Activated naive CD4-positive, alpha-beta T cell treated with anti-CD3 and anti-CD28 coated beads for 36 hours (primary cell): Measurements from ENCODE around the gene FMN2. TPM values are rescaled to one million over a fixed set of nuclear protein-coding genes. Genes with fewer than 3 reads are reported as not detected.
"Not testable (repeated sequence)": the region's sequence is repeated elsewhere in the genome, so short reads cannot be mapped to it uniquely, and the experiment has no call there.

Experiments
- CTCF ChIA-PET: fragments of 350-600 bp; sonication (Branson Sonifier 250); formaldehyde crosslinking; loops from one replicate; lab custom pipeline; 2021; ENCODE audit warnings: antibody characterized with exemption; lab: Charles Lee
- DNase-seq: peaks from one replicate; pipeline ENCODE4 v3.0.0-alpha.2; 2020
- H3K27ac Mint-ChIP-seq: one replicate; pipeline ENCODE4 v1.8.0; 2021; ENCODE audit warnings: mild to moderate bottlenecking, mixed read lengths
- H3K27me3 Mint-ChIP-seq: one replicate; pipeline ENCODE4 v1.8.0; 2021; ENCODE audit warnings: low read depth, mixed read lengths
- H3K36me3 Mint-ChIP-seq: one replicate; pipeline ENCODE4 v1.8.0; 2021; ENCODE audit warnings: low read depth, mixed read lengths
- H3K4me1 Mint-ChIP-seq: one replicate; pipeline ENCODE4 v1.8.0; 2021; ENCODE audit warnings: low read depth, mixed read lengths
- H3K4me3 Mint-ChIP-seq: one replicate; pipeline ENCODE4 v1.8.0; 2021; ENCODE audit warnings: mild to moderate bottlenecking, moderate library complexity, mixed read lengths
- H3K9me3 Mint-ChIP-seq: one replicate; pipeline ENCODE4 v1.8.0; 2021; ENCODE audit warnings: mixed read lengths
- intact Hi-C: fragments of 100-400 bp; cut with micrococcal nuclease; formaldehyde crosslinking; loops from one replicate; pipeline ENCODE4 v1.15.1; 2023
- total RNA-seq, 2 experiments: library from RNA; stranded (reverse); gene quantifications; one replicate each; pipeline ENCODE4 v1.2.3, GENCODE V29; 2021

Gene FMN2
- total RNA-seq, 2 experiments from 2014 or later = not detected

DNA sequence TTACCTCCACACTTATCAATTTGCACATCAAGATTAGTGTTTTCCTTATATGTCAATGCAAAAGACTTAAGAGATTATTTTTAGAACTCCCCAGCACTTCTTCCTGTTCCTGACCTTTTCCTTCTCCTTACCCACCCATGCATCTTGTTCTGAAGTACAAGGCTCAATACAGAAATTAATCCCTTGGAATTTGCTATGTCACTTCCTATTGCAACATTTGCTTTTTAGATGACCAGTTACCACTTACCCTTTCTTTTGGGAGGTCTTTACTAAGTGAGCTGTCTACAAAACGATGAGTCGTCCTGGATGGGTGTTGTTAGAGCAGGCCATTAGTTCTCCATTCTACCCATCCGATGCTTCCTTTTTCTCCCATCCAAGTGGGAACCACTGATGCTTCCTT is 221.2 kb downstream of the FMN2 start:
- H3K4me1 Mint-ChIP-seq = no peaks in the 10 kb centered on the region
- no peak for DNase-seq
- CTCF ChIA-PET = no interaction called here
- intact Hi-C loops = no loop called here
- H3K9me3 Mint-ChIP-seq = no peaks in the 10 kb centered on the region
- no peak overlapping the region for H3K27ac Mint-ChIP-seq
- H3K36me3 Mint-ChIP-seq = no peaks in the 10 kb centered on the region
- peaks cover 2% of the 10 kb centered on the region for H3K27me3 Mint-ChIP-seq
- no peak overlapping the region for H3K4me3 Mint-ChIP-seq

DNA sequence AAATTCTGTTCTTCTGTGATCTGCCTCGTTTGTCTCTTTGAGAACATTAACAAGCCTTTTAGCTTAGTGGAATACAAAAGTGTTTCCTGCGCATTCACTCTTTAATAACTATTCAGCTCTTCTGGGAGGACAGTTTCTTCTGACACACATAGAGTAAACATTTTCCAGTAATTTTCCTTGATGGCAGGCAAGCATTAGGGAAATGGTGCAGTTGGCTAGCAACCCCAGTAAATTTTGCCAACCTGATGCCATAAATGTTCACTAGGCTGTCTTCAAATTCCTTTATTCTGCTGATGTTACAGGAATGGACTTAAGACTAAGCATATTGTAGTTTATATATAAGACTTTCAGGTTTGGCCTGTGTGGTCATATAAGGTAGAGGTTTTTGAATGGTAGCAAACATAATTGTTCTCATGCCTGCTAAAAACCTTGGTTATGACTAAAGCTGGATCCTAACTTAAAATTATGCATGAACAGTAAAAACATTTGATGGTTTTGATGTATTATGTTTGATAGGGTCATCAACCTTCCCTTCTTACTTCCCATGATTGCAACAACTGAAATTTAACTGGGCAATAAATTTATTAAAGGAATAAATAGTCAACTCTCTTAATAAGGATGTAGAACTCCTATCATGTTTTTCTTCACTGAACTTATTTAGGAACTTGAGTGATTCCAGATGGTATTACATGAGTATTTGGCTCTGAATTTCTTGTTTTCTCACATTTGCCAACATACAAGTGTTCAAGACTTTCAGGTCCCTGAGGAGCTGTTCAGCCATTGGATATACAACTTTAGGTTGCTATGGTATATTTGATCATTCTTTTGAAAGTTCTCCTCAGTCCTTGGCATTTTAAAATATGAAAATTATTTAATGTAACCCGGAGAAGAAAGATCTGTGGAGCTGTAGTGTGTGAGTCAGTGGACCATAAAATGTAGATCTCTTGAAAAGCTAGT is 223.4 kb downstream of the FMN2 start:
- H3K27ac Mint-ChIP-seq = no peak overlapping the region
- no peaks in the 10 kb centered on the region for H3K27me3 Mint-ChIP-seq
- H3K36me3 Mint-ChIP-seq = no peaks in the 10 kb centered on the region
- intact Hi-C loops = no loop called here
- H3K4me3 Mint-ChIP-seq = no peak overlapping the region
- H3K4me1 Mint-ChIP-seq = no peaks in the 10 kb centered on the region
- no peak for DNase-seq
- CTCF ChIA-PET = interaction anchor here (0.6 kb wide), 1 partner anchor 47 kb away, joined by 3 read pairs; no protein-coding TSS in a partner anchor
- H3K9me3 Mint-ChIP-seq = peaks cover 4% of the 10 kb centered on the region

DNA sequence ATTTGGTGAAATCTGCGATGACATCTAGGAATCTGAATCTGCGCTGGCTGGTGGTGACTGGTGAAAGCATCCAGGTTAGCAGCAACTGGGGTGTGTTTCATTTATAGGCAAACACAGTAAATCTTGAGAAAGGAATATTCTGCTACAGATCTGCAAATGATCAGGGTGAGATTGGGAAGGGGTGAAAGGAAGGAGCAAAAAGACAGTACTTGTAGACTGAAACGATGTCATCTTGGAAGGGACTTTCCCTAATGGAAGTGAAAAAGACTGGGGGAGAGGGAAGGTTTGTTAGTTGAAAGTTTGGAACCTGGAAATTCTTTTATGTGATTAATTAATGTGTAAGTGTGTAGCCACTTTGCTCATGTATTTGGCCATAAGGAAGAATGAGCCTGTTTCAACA is 228.3 kb downstream of the FMN2 start:
- CTCF ChIA-PET = no interaction called here
- Mint-ChIP-seq H3K27ac (no peak overlapping the region), H3K27me3 (no peaks in the 10 kb centered on the region), H3K4me3 (no peak overlapping the region), H3K36me3 (no peaks in the 10 kb centered on the region), H3K4me1 (no peaks in the 10 kb centered on the region), H3K9me3 (peaks cover 4% of the 10 kb centered on the region)
- no peak for DNase-seq
- intact Hi-C loops = no loop called here

DNA sequence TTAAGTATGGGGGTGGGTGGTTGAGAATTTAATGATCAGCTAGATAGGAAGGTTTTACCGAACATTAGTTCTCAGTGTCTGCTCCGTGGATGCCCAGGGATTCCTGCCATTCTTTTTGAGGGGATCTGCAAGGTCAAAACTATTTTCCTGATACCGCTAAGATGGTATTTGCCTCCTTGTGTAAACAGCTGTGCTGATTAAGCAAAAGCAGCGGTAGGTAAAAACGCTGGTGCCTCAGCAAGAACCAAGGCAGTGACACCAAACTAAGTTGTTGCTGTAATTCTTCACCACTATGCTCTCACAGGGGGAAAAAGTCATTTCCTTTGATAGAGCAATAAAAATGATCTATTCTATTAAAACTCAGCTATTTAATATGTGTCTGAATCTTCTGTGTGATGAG is 229.0 kb downstream of the FMN2 start:
- intact Hi-C loops = no loop called here
- Mint-ChIP-seq H3K9me3 (peaks cover 4% of the 10 kb centered on the region), H3K4me3 (no peak overlapping the region), H3K27me3 (no peaks in the 10 kb centered on the region), H3K27ac (no peak overlapping the region), H3K4me1 (no peaks in the 10 kb centered on the region), H3K36me3 (no peaks in the 10 kb centered on the region)
- DNase-seq = no peak
- CTCF ChIA-PET = no interaction called here

DNA sequence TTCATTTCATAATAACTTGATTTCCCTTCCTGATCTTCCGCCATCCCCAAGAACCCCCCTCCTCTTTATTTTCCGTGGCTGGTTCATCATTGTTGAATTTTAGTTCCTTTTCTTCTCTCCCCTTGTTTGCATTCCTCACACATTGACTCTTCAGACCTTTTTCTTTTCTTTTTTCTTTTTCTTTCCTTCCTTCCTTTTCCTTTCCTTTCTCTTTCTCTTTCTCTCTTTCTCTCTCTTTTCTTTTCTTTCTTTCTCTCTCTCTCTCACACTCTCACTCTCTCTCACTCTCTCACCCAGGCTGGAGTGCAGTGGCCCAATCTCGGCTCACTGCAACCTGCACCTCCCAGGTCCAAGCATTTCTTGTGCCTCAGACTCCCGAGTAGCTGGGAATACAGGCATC is 231.3 kb downstream of the FMN2 start:
- no peaks in the 10 kb centered on the region for H3K36me3 Mint-ChIP-seq

DNA sequence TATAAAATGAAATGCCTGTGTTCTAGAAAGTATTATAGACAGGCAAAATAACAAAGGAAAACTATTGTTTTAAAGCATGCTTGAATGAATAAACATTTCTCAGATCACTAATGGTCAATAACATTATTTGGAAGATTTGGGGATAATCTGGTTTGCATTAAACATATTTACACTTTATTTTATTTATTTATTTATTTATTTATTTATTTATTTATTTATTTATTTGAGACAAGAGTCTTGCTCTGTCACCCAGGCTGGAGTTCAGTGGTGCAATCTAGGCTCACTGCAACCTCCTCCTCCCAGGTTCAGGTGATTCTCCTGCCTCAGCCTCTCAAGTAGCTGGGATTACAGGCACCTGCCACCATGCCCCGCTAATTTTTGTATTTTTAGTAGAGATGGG is 236.7 kb downstream of the FMN2 start:
- intact Hi-C loops, H3K4me1 Mint-ChIP-seq, H3K27ac Mint-ChIP-seq, H3K4me3 Mint-ChIP-seq, H3K9me3 Mint-ChIP-seq, CTCF ChIA-PET, DNase-seq, H3K36me3 Mint-ChIP-seq, H3K27me3 Mint-ChIP-seq: not testable (repeated sequence)

More for the DNA sequence above, 231.3 kb downstream of the FMN2 start:
- intact Hi-C loops = no loop called here
- CTCF ChIA-PET = no interaction called here
- no peaks in the 10 kb centered on the region for H3K27me3 Mint-ChIP-seq
- H3K9me3 Mint-ChIP-seq = peaks cover 4% of the 10 kb centered on the region
- no peaks in the 10 kb centered on the region for H3K4me1 Mint-ChIP-seq
- no peak overlapping the region for H3K27ac Mint-ChIP-seq
- no peak overlapping the region for H3K4me3 Mint-ChIP-seq
- no peak for DNase-seq

DNA sequence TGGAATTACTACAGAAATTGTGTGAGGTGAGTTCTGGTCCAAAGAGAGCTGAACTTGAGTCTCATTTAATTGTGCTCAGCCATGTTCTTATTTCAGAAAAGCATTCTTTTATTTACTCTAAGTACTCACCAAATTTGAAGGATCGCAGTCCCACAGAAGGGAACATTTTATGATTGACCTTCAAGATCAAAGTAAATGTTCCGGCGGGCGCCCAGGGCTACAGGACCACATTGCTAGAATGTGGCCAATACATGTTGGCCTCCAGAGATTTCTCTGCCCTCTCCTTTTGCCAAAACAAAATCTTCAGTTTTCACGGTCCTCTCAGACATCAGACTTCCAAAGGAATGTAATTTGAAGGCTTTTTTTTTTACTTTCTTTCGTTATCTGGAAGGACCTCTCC is 237.8 kb downstream of the FMN2 start:
- Mint-ChIP-seq H3K4me1 (no peaks in the 10 kb centered on the region), H3K27me3 (no peaks in the 10 kb centered on the region), H3K27ac (no peak overlapping the region), H3K4me3 (no peak overlapping the region), H3K36me3 (no peaks in the 10 kb centered on the region), H3K9me3 (no peaks in the 10 kb centered on the region)
- no peak for DNase-seq
- intact Hi-C loops = no loop called here
- CTCF ChIA-PET = no interaction called here

DNA sequence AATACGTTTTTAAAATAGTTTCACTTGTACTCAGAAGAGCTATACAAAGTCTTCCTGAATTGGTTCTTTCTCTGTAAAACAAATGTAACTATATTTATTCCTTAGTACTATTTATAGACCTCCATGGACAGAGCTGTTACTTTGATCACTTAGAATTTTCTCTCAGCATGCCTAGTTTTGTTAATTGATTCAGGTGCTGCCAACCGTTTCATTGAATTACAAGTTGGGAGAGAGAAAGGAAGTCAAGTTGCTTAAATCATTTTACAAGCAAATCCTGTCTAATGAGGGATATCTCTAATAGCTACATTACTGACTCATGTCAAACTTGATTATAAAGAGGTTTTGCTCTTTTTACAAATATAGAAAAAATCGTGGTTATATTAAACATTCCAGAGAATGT is 241.0 kb downstream of the FMN2 start:
- Mint-ChIP-seq H3K27ac (no peak overlapping the region), H3K4me1 (no peaks in the 10 kb centered on the region), H3K36me3 (no peaks in the 10 kb centered on the region)

DNA sequence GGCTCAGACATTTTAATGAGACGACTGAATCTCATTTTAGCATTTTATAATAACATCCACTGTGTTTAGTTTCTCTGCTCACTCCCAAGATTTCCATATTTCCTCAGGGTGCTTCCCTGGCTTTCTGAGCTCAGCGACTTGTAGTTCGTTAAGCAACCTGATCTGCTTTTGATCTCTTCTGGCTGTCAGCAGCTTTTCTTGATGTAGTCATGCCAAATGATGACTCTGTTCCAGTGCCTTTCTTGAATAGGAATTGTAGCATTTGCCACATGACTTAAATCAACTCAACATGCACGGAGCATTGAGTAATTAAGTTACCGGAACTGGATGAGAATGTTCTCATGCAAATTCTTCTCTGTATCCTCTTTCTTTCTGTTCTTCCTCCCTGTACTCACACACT is 246.1 kb downstream of the FMN2 start:
- Mint-ChIP-seq H3K36me3 (no peaks in the 10 kb centered on the region), H3K4me1 (no peaks in the 10 kb centered on the region), H3K9me3 (no peaks in the 10 kb centered on the region), H3K27me3 (no peaks in the 10 kb centered on the region), H3K4me3 (no peak overlapping the region), H3K27ac (no peak overlapping the region)
- intact Hi-C loops = no loop called here
- DNase-seq = no peak
- CTCF ChIA-PET = no interaction called here

More for the DNA sequence above, 241.0 kb downstream of the FMN2 start:
- CTCF ChIA-PET = no interaction called here
- intact Hi-C loops = no loop called here
- H3K9me3 Mint-ChIP-seq = no peaks in the 10 kb centered on the region
- no peaks in the 10 kb centered on the region for H3K27me3 Mint-ChIP-seq
- DNase-seq = no peak
- H3K4me3 Mint-ChIP-seq = no peak overlapping the region

DNA sequence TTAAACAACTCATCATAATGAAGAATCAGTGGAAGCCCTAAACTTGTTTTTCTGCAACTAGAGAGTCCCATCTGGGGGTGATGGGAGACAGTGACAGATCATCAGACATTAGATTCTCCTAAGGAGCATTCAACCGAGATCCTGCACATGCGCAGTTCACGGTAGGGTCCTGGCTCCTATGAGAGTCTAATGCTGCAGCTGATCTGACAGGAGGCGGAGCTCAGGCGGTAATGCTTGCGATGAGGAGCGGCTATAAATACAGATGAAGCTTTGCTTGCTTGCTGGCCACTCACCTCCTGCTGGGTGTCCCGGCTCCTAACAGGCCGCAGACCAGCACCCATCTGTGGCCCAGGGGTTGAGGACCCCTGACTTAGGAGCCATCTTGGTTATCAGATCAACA is 247.2 kb downstream of the FMN2 start:
- CTCF ChIA-PET = no interaction called here
- H3K36me3 Mint-ChIP-seq = no peaks in the 10 kb centered on the region
- DNase-seq = no peak
- H3K4me1 Mint-ChIP-seq = no peaks in the 10 kb centered on the region
- no peaks in the 10 kb centered on the region for H3K9me3 Mint-ChIP-seq
- H3K27me3 Mint-ChIP-seq = no peaks in the 10 kb centered on the region
- no peak overlapping the region for H3K27ac Mint-ChIP-seq
- H3K4me3 Mint-ChIP-seq = no peak overlapping the region
- intact Hi-C loops = no loop called here

DNA sequence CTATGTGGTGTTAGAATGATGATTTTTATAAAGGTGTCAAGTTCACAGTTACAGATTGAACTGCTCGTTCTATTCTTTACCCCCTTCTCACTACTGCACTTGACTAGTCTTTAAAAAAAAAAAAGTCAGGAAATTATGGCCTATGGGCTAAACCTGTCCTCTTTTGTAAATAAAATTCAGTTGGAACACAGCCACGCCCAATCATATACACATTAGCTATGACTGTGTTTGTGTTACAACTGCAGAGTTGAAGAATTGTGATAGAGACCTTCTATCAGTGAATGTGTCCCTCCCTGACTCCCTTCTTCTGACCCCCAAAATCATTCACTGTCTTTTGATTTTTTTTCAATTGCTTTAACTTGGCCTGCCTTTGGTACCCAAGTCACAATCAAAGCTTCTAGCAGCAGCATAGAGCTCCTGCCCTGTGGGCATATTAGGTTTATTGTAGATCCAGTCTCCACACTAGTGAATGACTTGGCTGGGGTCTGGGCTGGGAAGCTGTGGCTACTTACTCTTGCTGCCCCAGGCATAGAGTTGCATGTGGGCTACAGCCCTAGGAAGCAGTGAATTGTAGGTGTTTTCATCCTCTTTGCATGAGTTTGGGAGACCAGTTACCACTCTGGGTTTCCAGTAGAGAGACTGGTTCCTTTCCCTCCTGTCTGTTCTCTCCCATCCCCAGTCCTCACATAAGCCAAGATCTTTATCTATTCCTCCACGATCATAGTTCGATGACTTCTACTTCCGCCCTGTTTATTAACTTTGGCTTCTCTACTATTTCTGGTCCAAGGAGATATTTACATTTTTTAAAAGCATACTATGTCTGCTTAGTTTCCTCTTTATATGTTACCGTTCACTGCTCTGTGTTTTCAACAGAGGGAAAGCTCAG is 249.9 kb downstream of the FMN2 start:
- CTCF ChIA-PET = no interaction called here
- Mint-ChIP-seq H3K4me3 (no peak overlapping the region), H3K27me3 (no peaks in the 10 kb centered on the region), H3K9me3 (no peaks in the 10 kb centered on the region), H3K36me3 (no peaks in the 10 kb centered on the region), H3K27ac (no peak overlapping the region), H3K4me1 (no peaks in the 10 kb centered on the region)
- no peak for DNase-seq
- intact Hi-C loops = no loop called here

DNA sequence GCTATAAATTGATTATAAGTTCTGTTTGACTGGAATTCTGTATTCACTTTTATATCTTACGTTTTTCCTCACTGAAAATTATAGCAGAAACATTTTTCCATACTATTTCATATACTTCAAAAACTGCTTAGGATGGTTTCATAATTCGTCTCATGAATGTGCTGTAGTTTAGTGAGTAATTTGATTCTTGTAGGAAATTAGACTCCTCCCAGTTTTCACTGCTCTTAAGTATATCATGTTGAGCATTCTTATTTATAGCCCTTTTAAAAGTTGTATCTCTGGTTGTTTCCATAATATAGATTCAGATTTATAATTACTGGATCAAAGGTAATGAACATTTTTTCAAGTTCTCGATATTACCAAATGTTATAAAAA is 250.6 kb downstream of the FMN2 start:
- H3K36me3 Mint-ChIP-seq = no peaks in the 10 kb centered on the region

More for the DNA sequence above, 250.6 kb downstream of the FMN2 start:
- H3K4me1 Mint-ChIP-seq = no peaks in the 10 kb centered on the region
- CTCF ChIA-PET = interaction anchor here (0.7 kb wide), 1 partner anchor 9 kb away, joined by 3 read pairs; no protein-coding TSS in a partner anchor
- no peak for DNase-seq
- no peaks in the 10 kb centered on the region for H3K9me3 Mint-ChIP-seq
- no peak overlapping the region for H3K4me3 Mint-ChIP-seq
- H3K27me3 Mint-ChIP-seq = no peaks in the 10 kb centered on the region
- intact Hi-C loops = no loop called here
- H3K27ac Mint-ChIP-seq = no peak overlapping the region
